NT2/D1 (cell line): ENCODE measurements around the gene ARL15.

Source experiments
- SUZ12 ChIP-seq: IDR thresholded peaks from 2 replicates; pipeline ENCODE4 v1.6.1; 2011; ENCODE audit not compliant: insufficient read length, insufficient read depth; ENCODE audit errors: extremely low read depth
- YY1 ChIP-seq: IDR thresholded peaks from 2 replicates; pipeline ENCODE4 v1.6.1; 2011; ENCODE audit not compliant: insufficient read length, insufficient read depth

DNA sequence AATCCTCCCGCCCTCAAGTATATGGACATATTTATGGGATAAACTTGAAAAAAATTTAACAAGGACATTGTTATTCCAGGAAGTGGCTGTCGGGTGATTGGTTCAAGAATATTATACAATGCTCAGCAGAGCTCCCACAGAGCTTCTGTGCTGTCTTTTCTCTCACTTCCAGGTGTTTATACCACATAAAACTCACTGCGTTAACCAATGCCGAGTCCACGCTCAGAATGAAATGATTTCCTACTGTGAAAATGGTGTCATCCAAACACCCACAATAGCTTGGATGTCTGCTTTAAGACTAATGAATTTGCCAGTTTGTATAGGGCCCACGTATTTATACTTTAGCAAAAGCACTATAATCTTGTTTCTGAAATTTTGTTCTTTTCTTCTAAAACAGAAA lies 381.7 kb downstream of the ARL15 start:
- TF ChIP-seq SUZ12 (no peak), YY1 (no peak)
